Cardiac fibroblast (primary cell): ENCODE results near the gene HDAC1.

ENCODE experiments used
- DNase-seq, 2 donors: peaks; one replicate each; pipeline versions ENCODE4 v3.0.0 to v3.0.0-alpha.2; 2010; ENCODE audit warnings: low read depth in 2 of 2
- H3K4me3 ChIP-seq, 2 donors: replicated peaks in 1 of 2; 1 replicate in 1 of 2; 2 replicates in 1 of 2; pipeline ENCODE4 v1.5.1; 2011; ENCODE audit warnings: low read depth in 2 of 2, low read length in 2 of 2, mild to moderate bottlenecking in 2 of 2, moderate library complexity in 1 of 2
- CTCF ChIP-seq: IDR thresholded peaks from one replicate; pipeline ENCODE4 v1.5.1; 2011; ENCODE audit warnings: low read depth, mild to moderate bottlenecking, low read length, inconsistent platforms

HDAC1 gene

GRCh38 chr1:32330558-32331151, 38.8 kb downstream of the HDAC1 start:
- no peak for DNase-seq
- no peak overlapping the region for H3K4me3 ChIP-seq
- TF ChIP-seq CTCF = no peak

- H3K4me3 ChIP-seq = no peak overlapping the region
- TF ChIP-seq CTCF = no peak
- no peak for DNase-seq
Measured at GRCh38 chr1:32331549-32331948, 39.7 kb downstream of the HDAC1 start.

- DNase-seq = no peak
- no peak overlapping the region for H3K4me3 ChIP-seq
- no peak for TF ChIP-seq CTCF
Measured at GRCh38 chr1:32332290-32333079, 40.6 kb downstream of the HDAC1 start.

GRCh38 chr1:32333251-32333963, 41.5 kb downstream of the HDAC1 start:
- H3K4me3 ChIP-seq = no peak overlapping the region
- DNase-seq = no peak
- no peak for TF ChIP-seq CTCF

GRCh38 chr1:32334274-32334861, 42.5 kb downstream of the HDAC1 start:
- no peak for TF ChIP-seq CTCF
- H3K4me3 ChIP-seq = peak overlapping the region; percentile 66 to 80
- DNase-seq = no peak

- peak in 1 of 2 donors; percentile 53 for DNase-seq
- H3K4me3 ChIP-seq = peak overlapping the region; percentile 66 to 80
- peak; percentile 50 for TF ChIP-seq CTCF
Measured at GRCh38 chr1:32334864-32335534, 43.1 kb downstream of the HDAC1 start.
